HepG2 (cell line): ENCODE measurements around the gene NUSAP1. TPM values are rescaled to one million over a fixed set of nuclear protein-coding genes. Genes with fewer than 3 reads are reported as not detected.

Source experiments
- ATAC-seq: fragments of 200-7000 bp; cut with Tn5 transposase; 3 replicates; pipeline ENCODE4 v1.9.1; 2020; ENCODE audit warnings: mild to moderate bottlenecking, moderate library complexity
- BruUV-seq: library from RNA; stranded (reverse); fragments of 400-500 nt; replicated peaks from 2 replicates; lab custom pipeline; 2021; lab: Mats Ljungman, UMichigan
- CTCF ChIA-PET: fragments of 300-600 bp; formaldehyde crosslinking; extraction: SDS; loops from one replicate; lab custom pipeline; 2021; ENCODE audit warnings: low total read pairs, inconsistent platforms, low intra/inter-chr PET ratio; lab: Yijun Ruan, JAX
- POLR2A ChIA-PET: fragments of 350-600 bp; sonication (Branson Sonifier 250); formaldehyde crosslinking; loops from one replicate; lab custom pipeline; 2020; ENCODE audit warnings: antibody characterized with exemption, inconsistent platforms; lab: Yijun Ruan, JAX
- DNase-seq: peaks from one replicate; pipeline ENCODE4 v3.0.0-alpha.2; 2015; ENCODE audit warnings: low spot score
- FAIRE-seq: peaks from 3 replicates; lab custom pipeline; 2011; peaks lifted over from hg19 to GRCh38; lab: Jason Lieb, UNC
- H2AFZ ChIP-seq: one replicate; pipeline ENCODE4 v1.6.1; 2011; ENCODE audit warnings: low read length, inconsistent platforms
- H3K27ac ChIP-seq: fragments of 300-600 bp; 3 replicates; pipeline ENCODE4 v1.8.0; 2011; ENCODE audit warnings: mixed run types, mild to moderate bottlenecking, mixed read lengths, low read length, inconsistent platforms; ENCODE audit not compliant: insufficient read depth; ENCODE audit errors: extremely low read length
- H3K27me3 ChIP-seq, 2 experiments: fragments of 200-600 bp in 1 of 2; 2 replicates in 1 of 2; 3 replicates in 1 of 2; pipeline versions ENCODE4 v1.6.0 to v1.8.0; 2011; ENCODE audit warnings: low read length in 2 of 2, mild to moderate bottlenecking in 2 of 2, moderate library complexity in 2 of 2, inconsistent platforms in 1 of 2; ENCODE audit not compliant: insufficient read depth in 2 of 2, control insufficient read depth in 1 of 2
- H3K36me3 ChIP-seq, 2 experiments: fragments of 200-600 bp in 1 of 2; replicated peaks in 1 of 2; 2 replicates in 1 of 2; 3 replicates in 1 of 2; pipeline versions ENCODE4 v1.5.1 to v1.8.0; 2011; ENCODE audit warnings: low read length in 2 of 2, inconsistent platforms in 1 of 2; ENCODE audit not compliant: insufficient read depth in 2 of 2, control insufficient read depth in 1 of 2
- H3K4me1 ChIP-seq: 2 replicates; pipeline ENCODE4 v1.5.1; 2012; ENCODE audit warnings: low read length, inconsistent platforms; ENCODE audit not compliant: insufficient read depth
- H3K4me2 ChIP-seq: 2 replicates; pipeline ENCODE4 v1.6.0; 2011; ENCODE audit warnings: low read depth, low read length, inconsistent platforms
- H3K4me3 ChIP-seq, 3 experiments: fragments of 200-600 bp in 1 of 3; sonication (generic), shearing (Covaris generic) in 1 of 3; replicated peaks in 1 of 3; 2 replicates each; pipeline ENCODE4 v1.5.1; 2011 to 2016; ENCODE audit warnings: low read length in 3 of 3, inconsistent platforms in 2 of 3, low read depth in 2 of 3, mild to moderate bottlenecking in 2 of 3, control low read depth in 1 of 3, mixed read lengths in 1 of 3; ENCODE audit not compliant: insufficient read depth in 1 of 3
- H3K79me2 ChIP-seq: one replicate; pipeline ENCODE4 v1.6.1; 2011; ENCODE audit warnings: low read length, inconsistent platforms; ENCODE audit not compliant: insufficient read depth
- H3K9ac ChIP-seq: 2 replicates; pipeline ENCODE4 v1.6.0; 2011; ENCODE audit warnings: mild to moderate bottlenecking, low read depth, low read length, inconsistent platforms; ENCODE audit not compliant: insufficient read depth
- H3K9me3 ChIP-seq: 2 replicates; pipeline ENCODE4 v1.5.1; 2012; ENCODE audit warnings: mild to moderate bottlenecking, low read length
- H4K20me1 ChIP-seq: 2 replicates; pipeline ENCODE4 v1.6.0; 2011; ENCODE audit warnings: inconsistent platforms, mild to moderate bottlenecking, low read length, moderate library complexity; ENCODE audit not compliant: insufficient read depth
- HMG20B ChIP-seq: conservative IDR thresholded peaks from 2 replicates; pipeline ENCODE4 v1.6.1; 2016; ENCODE audit warnings: missing genetic modification reagents, missing compliant biosample characterization
- KMT2A ChIP-seq: sonication (generic); formaldehyde crosslinking; IDR thresholded peaks from 2 replicates; pipeline ENCODE4 v1.4.0; 2020; ENCODE audit warnings: missing genetic modification reagents
- MAZ ChIP-seq, 2 experiments: sonication (generic) in 1 of 2; formaldehyde crosslinking in 1 of 2; IDR thresholded peaks; 2 replicates each; pipeline versions ENCODE4 v1.5.0 to v1.6.1; 2012 to 2020; ENCODE audit warnings: low read depth in 2 of 2, mild to moderate bottlenecking in 2 of 2, borderline replicate concordance in 1 of 2, improper control_type of control experiment in 1 of 2, low read length in 1 of 2, missing genetic modification reagents in 1 of 2, moderate library complexity in 1 of 2
- ONECUT2 ChIP-seq: sonication (generic); formaldehyde crosslinking; IDR thresholded peaks from 2 replicates; pipeline ENCODE4 v1.4.0; 2020; ENCODE audit warnings: missing genetic modification reagents
- SUZ12 ChIP-seq: fragments of 150-350 bp; IDR thresholded peaks from 2 replicates; pipeline ENCODE4 v1.6.1; 2014; ENCODE audit warnings: low read depth, low read length
- TRIM24 ChIP-seq: sonication (generic); formaldehyde crosslinking; IDR thresholded peaks from 2 replicates; pipeline ENCODE4 v1.8.0; 2022; ENCODE audit warnings: mild to moderate bottlenecking, missing genetic modification reagents
- YY1 ChIP-seq: IDR thresholded peaks from 2 replicates; pipeline ENCODE4 v1.6.1; 2011; ENCODE audit warnings: low read length, low read depth, moderate library complexity, mild to moderate bottlenecking; ENCODE audit not compliant: insufficient read depth, insufficient replicate concordance
- ZNF350 ChIP-seq: sonication (generic); formaldehyde crosslinking; IDR thresholded peaks from 2 replicates; pipeline ENCODE4 v1.4.0; 2020; ENCODE audit warnings: mild to moderate bottlenecking, low read depth, missing genetic modification reagents, borderline replicate concordance
- ZNF484 ChIP-seq: sonication (generic); formaldehyde crosslinking; IDR thresholded peaks from 2 replicates; pipeline ENCODE4 v1.5.1; 2020; ENCODE audit warnings: mild to moderate bottlenecking, low read depth, missing genetic modification reagents, borderline replicate concordance
- ZNF564 ChIP-seq: sonication (generic); formaldehyde crosslinking; IDR thresholded peaks from 2 replicates; pipeline ENCODE4 v1.8.1; 2023; ENCODE audit warnings: mild to moderate bottlenecking, missing genetic modification reagents
- ZNF850 ChIP-seq: sonication (generic); formaldehyde crosslinking; conservative IDR thresholded peaks from 2 replicates; pipeline ENCODE4 v1.9.0; 2021; ENCODE audit warnings: mild to moderate bottlenecking, missing genetic modification reagents
- ZSCAN9 ChIP-seq: IDR thresholded peaks from 2 replicates; pipeline ENCODE4 v1.6.1; 2016; ENCODE audit warnings: borderline replicate concordance
- WGBS: methylation state at CpG from one replicate; pipeline ENCODE4 v1.1.6; 2017; ENCODE audit warnings: low lambda C conversion rate; 5-methylcytosine and 5-hydroxymethylcytosine counted together
- in situ Hi-C: cut with HindIII; loops from 2 replicates; pipeline ENCODE4 v1.10.0; 2017; ENCODE audit warnings: low pct_unique_long_range_greater_than_20kb; ENCODE audit not compliant: extremely low pct_ligation_motif_present
- intact Hi-C: fragments of 100-400 bp; cut with micrococcal nuclease; formaldehyde crosslinking; loops from one replicate; pipeline ENCODE4 v1.10.0; 2022; ENCODE audit not compliant: unreplicated experiment
- polyA plus RNA-seq, 8 experiments: library from polyadenylated mRNA; depleted of rRNA in 3 of 8; stranded (reverse) in 7 of 8; unstranded in 1 of 8; fragments of >200 nt; fragmentation: Illumina TruSeq in 4 of 8; extraction: Trizol in 4 of 8; gene quantifications; 2 replicates each; pipeline versions ENCODE4 v1.2.1 to v1.2.3, GENCODE V29; 2011 to 2016; ENCODE audit warnings: low read depth in 4 of 8, missing spikeins in 1 of 8, mixed read lengths in 1 of 8; ENCODE audit not compliant: insufficient read depth in 1 of 8
- total RNA-seq, 5 experiments: library from RNA; depleted of rRNA; stranded (reverse); fragments of >200 nt; fragmentation: Illumina TruSeq; extraction: Trizol; gene quantifications; 2 replicates each; pipeline ENCODE4 v1.2.3, GENCODE V29; 2016; ENCODE audit warnings: low read depth in 1 of 5
- TF ChIP-seq, protein P1 (sequence below): sonication (generic); formaldehyde crosslinking; IDR thresholded peaks from 2 replicates; pipeline ENCODE4 v1.5.1; 2020; ENCODE audit warnings: missing genetic modification reagents, mild to moderate bottlenecking, borderline replicate concordance
- TF ChIP-seq, protein P2 (sequence below): sonication (generic); formaldehyde crosslinking; IDR thresholded peaks from 2 replicates; pipeline ENCODE4 v1.5.0; 2020; ENCODE audit warnings: missing genetic modification reagents, mild to moderate bottlenecking, borderline replicate concordance
- TF ChIP-seq, protein P3 (sequence below): sonication (generic); formaldehyde crosslinking; IDR thresholded peaks from 2 replicates; pipeline ENCODE4 v1.8.1; 2023; ENCODE audit warnings: missing genetic modification reagents, inconsistent platforms, borderline replicate concordance
- TF ChIP-seq, protein P4 (sequence below): IDR thresholded peaks from 2 replicates; pipeline ENCODE4 v1.6.1; 2012; ENCODE audit warnings: low read length, improper control_type of control experiment

The NUSAP1 gene
- total and polyA plus RNA-seq, 2 of the 13 experiments (the other 11 are each of a cell fraction or from before 2014, with no cell fraction given), result 59.5 to 106 TPM

DNA sequence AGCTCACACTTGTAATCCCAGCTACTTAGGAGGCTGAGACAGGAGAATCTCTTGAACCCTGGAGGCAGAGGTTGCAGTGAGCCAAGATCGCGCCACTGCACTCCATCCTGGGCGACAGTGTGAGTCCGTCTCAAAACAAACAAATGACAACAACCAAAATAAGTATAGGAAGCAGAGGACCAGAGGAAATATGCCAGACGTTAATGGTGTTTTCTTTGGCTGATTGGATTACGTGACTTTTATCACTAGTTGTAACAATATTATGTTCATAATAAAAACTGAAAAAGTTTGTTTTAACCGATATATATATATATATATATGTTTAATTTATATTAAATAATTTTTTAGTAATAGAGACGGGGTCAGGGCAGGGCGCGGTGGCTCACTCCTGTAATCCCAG is 21.7 kb downstream of the NUSAP1 start:
- Histone ChIP-seq H3K79me2 (no peaks in the 10 kb centered on the region), H2AFZ (no peak overlapping the region), H3K4me2 (no peak overlapping the region), H3K4me1 (no peaks in the 10 kb centered on the region), H3K9me3 (no peaks in the 10 kb centered on the region), H3K27me3 (no peaks in the 10 kb centered on the region), H3K9ac (no peak overlapping the region), H3K36me3 (peaks cover 22 to 67% of the 10 kb centered on the region in 2 experiments), H3K27ac (no peak overlapping the region), H3K4me3 (no peak overlapping the region), H4K20me1 (no peaks in the 10 kb centered on the region)
- ChIA-PET POLR2A (no interaction called here), CTCF (no interaction called here)
- DNase-seq, result no peak
- FAIRE-seq, result no peak
- ATAC-seq, result no peak
- TF ChIP-seq ZNF484 (CRISPR knock-in tag), result no peak
- TF ChIP-seq HMG20B, result no peak
- TF ChIP-seq ONECUT2 (CRISPR knock-in tag), result no peak
- TF ChIP-seq ZSCAN9 (CRISPR knock-in tag), result no peak
- TF ChIP-seq, protein P1, sequence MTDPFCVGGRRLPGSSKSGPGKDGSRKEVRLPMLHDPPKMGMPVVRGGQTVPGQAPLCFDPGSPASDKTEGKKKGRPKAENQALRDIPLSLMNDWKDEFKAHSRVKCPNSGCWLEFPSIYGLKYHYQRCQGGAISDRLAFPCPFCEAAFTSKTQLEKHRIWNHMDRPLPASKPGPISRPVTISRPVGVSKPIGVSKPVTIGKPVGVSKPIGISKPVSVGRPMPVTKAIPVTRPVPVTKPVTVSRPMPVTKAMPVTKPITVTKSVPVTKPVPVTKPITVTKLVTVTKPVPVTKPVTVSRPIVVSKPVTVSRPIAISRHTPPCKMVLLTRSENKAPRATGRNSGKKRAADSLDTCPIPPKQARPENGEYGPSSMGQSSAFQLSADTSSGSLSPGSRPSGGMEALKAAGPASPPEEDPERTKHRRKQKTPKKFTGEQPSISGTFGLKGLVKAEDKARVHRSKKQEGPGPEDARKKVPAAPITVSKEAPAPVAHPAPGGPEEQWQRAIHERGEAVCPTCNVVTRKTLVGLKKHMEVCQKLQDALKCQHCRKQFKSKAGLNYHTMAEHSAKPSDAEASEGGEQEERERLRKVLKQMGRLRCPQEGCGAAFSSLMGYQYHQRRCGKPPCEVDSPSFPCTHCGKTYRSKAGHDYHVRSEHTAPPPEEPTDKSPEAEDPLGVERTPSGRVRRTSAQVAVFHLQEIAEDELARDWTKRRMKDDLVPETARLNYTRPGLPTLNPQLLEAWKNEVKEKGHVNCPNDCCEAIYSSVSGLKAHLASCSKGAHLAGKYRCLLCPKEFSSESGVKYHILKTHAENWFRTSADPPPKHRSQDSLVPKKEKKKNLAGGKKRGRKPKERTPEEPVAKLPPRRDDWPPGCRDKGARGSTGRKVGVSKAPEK (CRISPR knock-in tag), result no peak
- TF ChIP-seq MAZ (IDR thresholded peaks at IDR 0.05; ENCODE audit: borderline replicate concordance, low read depth, low read length), result no peak
- TF ChIP-seq MAZ (CRISPR knock-in tag; IDR thresholded peaks at IDR 0.05; ENCODE audit: low read depth), result no peak
- TF ChIP-seq, protein P2, sequence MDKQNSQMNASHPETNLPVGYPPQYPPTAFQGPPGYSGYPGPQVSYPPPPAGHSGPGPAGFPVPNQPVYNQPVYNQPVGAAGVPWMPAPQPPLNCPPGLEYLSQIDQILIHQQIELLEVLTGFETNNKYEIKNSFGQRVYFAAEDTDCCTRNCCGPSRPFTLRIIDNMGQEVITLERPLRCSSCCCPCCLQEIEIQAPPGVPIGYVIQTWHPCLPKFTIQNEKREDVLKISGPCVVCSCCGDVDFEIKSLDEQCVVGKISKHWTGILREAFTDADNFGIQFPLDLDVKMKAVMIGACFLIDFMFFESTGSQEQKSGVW, result no peak
- no peak for TF ChIP-seq YY1
- TF ChIP-seq ZNF350 (CRISPR knock-in tag), result no peak
- TF ChIP-seq, protein P3, sequence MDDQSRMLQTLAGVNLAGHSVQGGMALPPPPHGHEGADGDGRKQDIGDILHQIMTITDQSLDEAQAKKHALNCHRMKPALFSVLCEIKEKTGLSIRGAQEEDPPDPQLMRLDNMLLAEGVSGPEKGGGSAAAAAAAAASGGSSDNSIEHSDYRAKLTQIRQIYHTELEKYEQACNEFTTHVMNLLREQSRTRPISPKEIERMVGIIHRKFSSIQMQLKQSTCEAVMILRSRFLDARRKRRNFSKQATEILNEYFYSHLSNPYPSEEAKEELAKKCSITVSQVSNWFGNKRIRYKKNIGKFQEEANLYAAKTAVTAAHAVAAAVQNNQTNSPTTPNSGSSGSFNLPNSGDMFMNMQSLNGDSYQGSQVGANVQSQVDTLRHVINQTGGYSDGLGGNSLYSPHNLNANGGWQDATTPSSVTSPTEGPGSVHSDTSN (CRISPR knock-in tag), result no peak
- TF ChIP-seq ZNF564 (CRISPR knock-in tag), result no peak
- no peak for TF ChIP-seq SUZ12
- no peak for TF ChIP-seq KMT2A
- no peak for TF ChIP-seq ZNF850 (CRISPR knock-in tag)
- TF ChIP-seq, protein P4, sequence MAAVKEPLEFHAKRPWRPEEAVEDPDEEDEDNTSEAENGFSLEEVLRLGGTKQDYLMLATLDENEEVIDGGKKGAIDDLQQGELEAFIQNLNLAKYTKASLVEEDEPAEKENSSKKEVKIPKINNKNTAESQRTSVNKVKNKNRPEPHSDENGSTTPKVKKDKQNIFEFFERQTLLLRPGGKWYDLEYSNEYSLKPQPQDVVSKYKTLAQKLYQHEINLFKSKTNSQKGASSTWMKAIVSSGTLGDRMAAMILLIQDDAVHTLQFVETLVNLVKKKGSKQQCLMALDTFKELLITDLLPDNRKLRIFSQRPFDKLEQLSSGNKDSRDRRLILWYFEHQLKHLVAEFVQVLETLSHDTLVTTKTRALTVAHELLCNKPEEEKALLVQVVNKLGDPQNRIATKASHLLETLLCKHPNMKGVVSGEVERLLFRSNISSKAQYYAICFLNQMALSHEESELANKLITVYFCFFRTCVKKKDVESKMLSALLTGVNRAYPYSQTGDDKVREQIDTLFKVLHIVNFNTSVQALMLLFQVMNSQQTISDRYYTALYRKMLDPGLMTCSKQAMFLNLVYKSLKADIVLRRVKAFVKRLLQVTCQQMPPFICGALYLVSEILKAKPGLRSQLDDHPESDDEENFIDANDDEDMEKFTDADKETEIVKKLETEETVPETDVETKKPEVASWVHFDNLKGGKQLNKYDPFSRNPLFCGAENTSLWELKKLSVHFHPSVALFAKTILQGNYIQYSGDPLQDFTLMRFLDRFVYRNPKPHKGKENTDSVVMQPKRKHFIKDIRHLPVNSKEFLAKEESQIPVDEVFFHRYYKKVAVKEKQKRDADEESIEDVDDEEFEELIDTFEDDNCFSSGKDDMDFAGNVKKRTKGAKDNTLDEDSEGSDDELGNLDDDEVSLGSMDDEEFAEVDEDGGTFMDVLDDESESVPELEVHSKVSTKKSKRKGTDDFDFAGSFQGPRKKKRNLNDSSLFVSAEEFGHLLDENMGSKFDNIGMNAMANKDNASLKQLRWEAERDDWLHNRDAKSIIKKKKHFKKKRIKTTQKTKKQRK, result no peak
- no peak for TF ChIP-seq TRIM24 (CRISPR knock-in tag)
- intact Hi-C loops (no loop called here), in situ Hi-C loops (no loop called here)
- 96% methylated on average over 10 of the region's 10 CpGs for WGBS
- BruUV-seq, result no TSS peak
